ENCODE data around the gene HPN.

The HPN gene

DNA sequence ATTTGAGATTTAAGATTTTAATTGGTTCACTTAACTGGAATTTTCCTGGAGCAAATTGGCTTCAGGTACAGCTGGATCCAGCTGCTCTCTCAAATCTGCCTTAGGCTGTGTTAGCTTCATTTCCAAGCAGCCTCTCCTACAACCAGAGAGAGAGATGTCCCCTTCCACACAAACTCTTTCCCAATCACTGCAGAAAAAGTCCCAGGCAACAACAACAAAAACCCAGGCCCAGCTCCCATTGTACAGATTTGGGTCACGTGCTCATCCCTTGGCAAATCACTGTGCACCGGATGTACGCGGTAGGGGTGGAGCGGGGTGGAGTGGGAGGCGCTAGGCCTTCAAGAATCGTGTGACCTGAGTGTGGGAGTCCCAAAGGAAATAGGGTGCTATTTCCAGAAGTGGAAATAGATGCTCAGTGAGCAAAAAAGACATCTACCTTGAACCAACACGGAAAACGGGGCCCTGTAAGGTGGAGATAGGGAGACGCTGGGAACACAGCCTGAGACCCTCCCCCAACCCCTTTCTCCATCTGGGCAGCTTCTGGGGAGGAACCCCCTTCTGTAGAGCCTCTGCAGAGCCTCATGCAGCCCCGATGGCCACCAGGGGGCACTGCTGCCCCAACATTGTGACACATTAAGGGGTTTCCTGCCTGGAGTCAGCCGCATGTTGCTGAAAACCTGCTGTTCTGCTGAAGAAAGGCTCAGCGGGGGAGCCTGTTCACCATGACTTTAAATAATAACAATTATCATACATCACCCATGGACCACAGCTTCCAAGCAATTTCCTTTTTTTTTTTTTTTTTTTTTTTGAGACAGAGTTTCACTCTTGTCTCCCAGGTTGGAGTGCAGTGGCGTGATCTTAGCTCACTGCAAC, 25.4 kb downstream of the HPN start:
- H3K27me3 Mint-ChIP-seq = no peaks in the 10 kb centered on the region
- ATAC-seq (replicated peaks; ENCODE audit: extremely low read depth, poor library complexity, severe bottlenecking) = peak; percentile 94
- peak; percentile 79 to 89 for DNase-seq (ENCODE audit: low spot score in 2 of 2)
- H3K9me3 Mint-ChIP-seq = no peaks in the 10 kb centered on the region
- peaks cover 2% of the 10 kb centered on the region for H3K36me3 Mint-ChIP-seq (ENCODE audit: insufficient read depth)
- H3K4me1 Mint-ChIP-seq = no peaks in the 10 kb centered on the region
- H3K27ac Mint-ChIP-seq (ENCODE audit: low read depth) = no peak overlapping the region
- no peak overlapping the region for H3K4me3 Mint-ChIP-seq

DNA sequence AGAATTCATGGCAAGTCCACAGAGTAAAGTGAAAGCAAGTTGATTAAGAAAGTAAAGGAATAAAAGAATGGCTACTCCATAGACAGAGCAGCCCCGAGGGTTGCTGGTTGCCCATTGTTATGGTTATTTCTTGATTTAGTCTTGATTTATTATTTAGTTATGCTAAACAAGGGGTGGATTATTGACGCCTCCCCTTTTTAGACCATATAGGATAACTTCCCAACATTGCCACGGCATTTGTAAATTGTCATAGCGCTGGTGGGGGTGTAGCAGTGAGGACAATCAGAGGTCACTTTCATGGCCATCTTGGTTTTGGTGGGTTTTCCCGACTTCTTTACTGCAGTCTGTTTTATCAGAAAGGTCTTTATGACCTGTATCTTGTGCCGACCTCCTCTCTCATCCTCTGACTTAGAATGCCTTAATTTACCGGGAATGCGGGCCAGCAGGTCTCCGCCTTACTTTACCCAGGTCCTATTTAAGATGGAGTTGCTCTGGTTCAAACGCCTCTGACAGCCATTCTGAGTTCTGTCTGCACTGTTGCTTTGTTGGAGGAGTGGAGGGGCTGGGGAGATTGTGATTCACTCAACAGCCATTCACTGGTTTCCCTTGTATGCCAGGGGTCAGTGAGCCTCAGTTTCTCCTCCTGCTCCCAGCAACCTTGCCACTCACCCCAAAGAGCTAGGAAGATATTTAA, 27.6 kb downstream of the HPN start:
- H3K36me3 Mint-ChIP-seq (ENCODE audit: insufficient read depth) = peaks cover 2% of the 10 kb centered on the region
- no peaks in the 10 kb centered on the region for H3K9me3 Mint-ChIP-seq
- DNase-seq (ENCODE audit: low spot score in 2 of 2) (no peak), ATAC-seq (replicated peaks; ENCODE audit: extremely low read depth, poor library complexity, severe bottlenecking) (no peak)
- no peak overlapping the region for H3K27ac Mint-ChIP-seq (ENCODE audit: low read depth)
- H3K4me3 Mint-ChIP-seq = no peak overlapping the region
- no peaks in the 10 kb centered on the region for H3K4me1 Mint-ChIP-seq
- H3K27me3 Mint-ChIP-seq = no peaks in the 10 kb centered on the region

DNA sequence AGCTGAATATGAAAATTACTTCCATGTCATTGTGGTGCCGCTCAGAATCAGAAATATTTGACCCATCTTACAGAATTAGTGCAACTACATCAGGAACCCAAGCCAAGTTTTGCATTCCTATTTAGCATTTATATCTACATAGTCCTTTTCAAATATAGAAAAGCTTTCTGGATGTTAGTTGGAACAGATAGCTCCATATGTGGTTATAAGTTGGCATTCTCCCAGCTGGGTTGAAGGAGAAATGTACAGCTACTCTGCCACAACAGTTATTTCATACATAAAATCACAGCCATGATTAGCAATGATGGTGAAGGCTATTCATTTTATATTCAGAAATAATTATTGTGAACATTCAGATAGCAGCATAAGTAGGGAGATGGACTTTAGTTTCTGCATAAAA, 28.2 kb downstream of the HPN start:
- no peaks in the 10 kb centered on the region for H3K27me3 Mint-ChIP-seq

DNA sequence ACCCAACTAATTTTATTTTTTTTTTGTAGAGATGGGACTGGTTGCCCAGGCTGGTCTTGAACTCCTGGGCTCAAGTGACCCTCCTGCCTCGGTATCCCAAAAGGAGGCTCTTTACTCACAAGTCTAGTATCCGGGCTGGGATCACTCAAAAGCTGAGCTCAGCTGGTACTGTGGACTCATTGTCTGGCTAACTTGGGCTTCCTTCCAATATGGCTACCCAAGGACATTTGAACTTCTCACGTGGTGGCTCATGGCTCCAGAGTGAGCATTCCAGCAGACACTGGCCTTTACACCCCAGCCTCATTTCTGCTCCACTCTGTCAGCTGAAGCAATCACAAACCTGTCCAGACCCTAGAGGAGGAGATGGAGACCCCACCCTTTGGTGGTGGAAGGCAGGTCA, 28.9 kb downstream of the HPN start:
- Mint-ChIP-seq H3K4me3 (no peak overlapping the region), H3K27ac (ENCODE audit: low read depth) (no peak overlapping the region), H3K36me3 (ENCODE audit: insufficient read depth) (peaks cover 2% of the 10 kb centered on the region), H3K4me1 (no peaks in the 10 kb centered on the region), H3K27me3 (no peaks in the 10 kb centered on the region), H3K9me3 (no peaks in the 10 kb centered on the region)
- ATAC-seq (replicated peaks; ENCODE audit: extremely low read depth, poor library complexity, severe bottlenecking) (no peak), DNase-seq (ENCODE audit: low spot score in 2 of 2) (no peak)

More for the DNA sequence above, 28.2 kb downstream of the HPN start:
- no peaks in the 10 kb centered on the region for H3K4me1 Mint-ChIP-seq
- H3K9me3 Mint-ChIP-seq = no peaks in the 10 kb centered on the region
- H3K4me3 Mint-ChIP-seq = no peak overlapping the region
- no peak for ATAC-seq (replicated peaks; ENCODE audit: extremely low read depth, poor library complexity, severe bottlenecking)
- DNase-seq (ENCODE audit: low spot score in 2 of 2) = no peak
- peaks cover 2% of the 10 kb centered on the region for H3K36me3 Mint-ChIP-seq (ENCODE audit: insufficient read depth)
- H3K27ac Mint-ChIP-seq (ENCODE audit: low read depth) = no peak overlapping the region

DNA sequence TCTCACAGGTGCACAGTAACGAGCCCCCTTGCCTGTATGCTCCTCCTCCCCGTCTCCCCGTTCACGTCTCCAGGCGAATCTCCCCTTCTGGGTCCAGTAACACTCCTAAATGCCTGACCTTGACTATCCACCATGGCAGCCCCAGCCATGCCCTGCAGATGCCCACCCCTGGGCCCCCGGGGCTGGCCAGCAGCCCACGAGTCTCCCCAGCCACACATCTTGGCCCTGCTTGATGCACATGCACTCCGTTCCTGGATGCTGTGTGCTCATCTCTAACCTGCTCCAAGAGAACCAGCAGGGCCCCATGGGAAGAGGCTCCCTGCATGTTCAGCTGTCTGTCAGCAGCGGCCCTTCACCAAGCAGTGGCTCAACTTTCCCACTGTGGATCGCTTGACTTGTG, 32.0 kb downstream of the HPN start:
- H3K36me3 Mint-ChIP-seq (ENCODE audit: insufficient read depth) = no peaks in the 10 kb centered on the region
- no peak overlapping the region for H3K27ac Mint-ChIP-seq (ENCODE audit: low read depth)
- no peaks in the 10 kb centered on the region for H3K4me1 Mint-ChIP-seq
- no peaks in the 10 kb centered on the region for H3K9me3 Mint-ChIP-seq
- no peak for DNase-seq (ENCODE audit: low spot score in 2 of 2)
- H3K4me3 Mint-ChIP-seq = no peak overlapping the region
- ATAC-seq (replicated peaks; ENCODE audit: extremely low read depth, poor library complexity, severe bottlenecking) = no peak
- peaks cover 11% of the 10 kb centered on the region for H3K27me3 Mint-ChIP-seq

DNA sequence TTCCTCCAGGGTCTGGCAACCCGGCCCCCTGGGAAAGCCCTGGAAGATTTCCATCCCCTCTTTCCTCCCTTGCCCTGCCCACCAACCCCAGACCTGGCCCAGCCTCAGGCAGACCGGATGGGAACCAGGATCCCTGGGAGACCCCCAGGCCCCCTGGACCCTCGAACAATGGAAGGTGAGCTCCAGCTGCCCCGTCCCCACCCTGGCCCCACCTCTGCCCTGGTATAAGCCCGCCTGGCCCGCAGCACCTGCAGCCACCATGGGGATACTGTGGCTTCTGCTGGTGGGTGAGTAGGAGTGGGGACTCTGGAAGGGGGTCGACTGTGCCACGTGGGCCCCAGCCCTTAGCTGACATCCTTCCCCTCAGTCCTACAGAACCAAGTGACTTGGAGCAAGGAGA, 32.4 kb downstream of the HPN start:
- H3K27ac Mint-ChIP-seq (ENCODE audit: low read depth) = no peak overlapping the region
- H3K4me3 Mint-ChIP-seq = no peak overlapping the region
- no peak for ATAC-seq (replicated peaks; ENCODE audit: extremely low read depth, poor library complexity, severe bottlenecking)
- no peak for DNase-seq (ENCODE audit: low spot score in 2 of 2)
- H3K4me1 Mint-ChIP-seq = no peaks in the 10 kb centered on the region
- H3K9me3 Mint-ChIP-seq = no peaks in the 10 kb centered on the region
- H3K36me3 Mint-ChIP-seq (ENCODE audit: insufficient read depth) = no peaks in the 10 kb centered on the region
- H3K27me3 Mint-ChIP-seq = peaks cover 14% of the 10 kb centered on the region

DNA sequence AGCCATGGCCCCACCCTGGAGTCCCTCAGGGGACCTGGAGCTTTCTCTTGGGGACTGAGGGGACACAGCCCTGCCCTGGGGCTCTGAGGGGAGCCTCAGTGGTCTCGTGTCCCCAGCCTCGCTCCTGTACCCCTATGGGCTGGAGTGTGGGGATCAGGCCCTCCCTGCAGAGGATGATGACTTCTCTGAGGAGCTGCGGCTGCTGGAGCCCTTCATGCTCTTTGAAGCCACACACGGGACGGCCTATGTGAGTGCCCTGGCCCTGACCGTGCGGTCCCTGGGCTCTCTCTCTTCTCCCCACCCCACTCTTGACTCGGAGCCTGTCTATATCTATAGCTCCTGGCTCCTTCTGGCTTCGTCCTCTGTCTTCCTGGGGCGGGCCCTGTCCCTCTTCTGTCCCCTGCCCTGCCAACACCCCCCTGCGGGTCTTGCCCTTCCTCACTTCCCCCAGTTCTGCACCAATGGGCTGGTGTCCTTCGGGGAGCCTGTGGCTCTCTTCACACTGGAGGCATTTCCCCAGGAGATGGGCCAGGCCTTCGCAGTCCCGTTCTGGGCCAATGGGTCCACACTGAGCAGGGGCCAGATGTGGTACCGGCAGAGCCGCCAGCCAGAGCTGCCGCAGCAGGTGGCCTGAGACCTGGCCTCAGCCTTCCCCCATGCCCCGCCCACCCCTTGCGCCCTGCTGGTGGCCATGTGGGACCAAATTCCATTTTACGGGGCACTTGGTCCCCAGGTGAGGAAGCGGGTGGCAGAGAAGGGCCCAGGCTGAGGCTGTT, 33.1 kb downstream of the HPN start:
- H3K4me3 Mint-ChIP-seq = no peak overlapping the region

DNA sequence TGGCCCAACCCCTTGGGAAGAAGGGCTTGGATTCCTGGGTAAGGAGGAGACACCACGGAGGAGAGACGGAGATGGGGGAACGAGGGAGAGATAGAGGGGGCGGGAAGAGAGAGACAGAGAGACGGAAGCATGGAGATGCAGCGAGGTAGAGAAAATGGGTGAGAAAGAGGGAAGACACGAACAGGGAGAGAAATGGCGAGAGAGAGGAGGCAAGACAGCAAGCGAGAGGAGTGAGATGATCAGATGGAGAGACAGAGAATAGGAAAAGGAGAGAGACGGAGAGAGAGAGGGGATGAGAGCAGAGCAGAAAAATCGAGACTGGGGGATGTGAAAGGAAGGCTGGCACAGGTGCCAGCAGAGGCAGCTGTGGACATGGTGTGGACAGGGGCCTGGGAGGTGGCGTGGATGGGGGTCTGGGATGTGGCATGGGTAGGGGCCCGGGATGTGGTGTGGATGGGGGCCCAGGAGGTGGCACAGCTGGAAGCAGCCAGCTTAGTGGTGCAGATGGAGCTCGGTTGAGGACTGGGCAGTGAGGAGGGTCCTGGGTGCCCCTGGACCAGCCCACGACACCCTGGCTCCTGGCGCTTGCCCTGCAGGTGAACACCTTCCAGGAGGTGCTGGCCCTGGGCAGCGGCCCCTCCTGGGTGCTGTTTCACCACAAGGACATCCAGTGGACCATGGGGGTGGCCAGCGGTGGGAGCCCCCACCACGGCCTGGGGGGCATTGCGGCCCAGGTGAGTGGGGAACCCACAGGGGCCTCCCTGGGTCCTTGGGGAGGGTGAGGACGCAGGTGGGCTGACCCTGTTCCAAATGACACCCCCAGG, 33.9 kb downstream of the HPN start:
- H3K9me3 Mint-ChIP-seq = no peaks in the 10 kb centered on the region
- no peaks in the 10 kb centered on the region for H3K36me3 Mint-ChIP-seq (ENCODE audit: insufficient read depth)
- peak overlapping the region; percentile 2 for H3K27ac Mint-ChIP-seq (ENCODE audit: low read depth)
- no peaks in the 10 kb centered on the region for H3K4me1 Mint-ChIP-seq
- DNase-seq (ENCODE audit: low spot score in 2 of 2) = no peak
- H3K27me3 Mint-ChIP-seq = peaks cover 22% of the 10 kb centered on the region
- ATAC-seq (replicated peaks; ENCODE audit: extremely low read depth, poor library complexity, severe bottlenecking) = no peak
- no peak overlapping the region for H3K4me3 Mint-ChIP-seq

More for the DNA sequence above, 33.1 kb downstream of the HPN start:
- Mint-ChIP-seq H3K4me1 (no peaks in the 10 kb centered on the region), H3K27me3 (peaks cover 21% of the 10 kb centered on the region), H3K9me3 (no peaks in the 10 kb centered on the region), H3K27ac (ENCODE audit: low read depth) (peak overlapping the region; percentile 2), H3K36me3 (ENCODE audit: insufficient read depth) (no peaks in the 10 kb centered on the region)
- no peak for DNase-seq (ENCODE audit: low spot score in 2 of 2)
- ATAC-seq (replicated peaks; ENCODE audit: extremely low read depth, poor library complexity, severe bottlenecking) = no peak

DNA sequence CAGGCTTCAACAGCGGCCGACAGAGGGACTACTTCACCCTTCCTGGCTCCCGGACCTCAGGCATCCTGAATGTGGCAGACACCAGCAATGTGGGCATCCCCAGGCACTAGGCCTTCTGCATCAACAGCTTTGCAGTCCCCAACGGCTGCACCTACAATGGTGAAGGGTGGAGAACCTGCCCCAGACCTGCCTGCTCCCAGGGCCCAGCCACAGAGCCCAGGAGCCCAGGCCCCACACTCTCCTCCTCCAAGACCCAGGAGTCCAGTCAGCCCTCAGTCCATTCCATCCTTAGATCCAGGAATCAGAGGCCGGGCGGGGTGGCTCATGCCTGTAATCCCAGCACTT, 34.5 kb downstream of the HPN start:
- H3K27ac Mint-ChIP-seq (ENCODE audit: low read depth) = no peak overlapping the region
- no peak overlapping the region for H3K4me3 Mint-ChIP-seq
- no peak for DNase-seq (ENCODE audit: low spot score in 2 of 2)
- H3K27me3 Mint-ChIP-seq = peaks cover 22% of the 10 kb centered on the region
- no peaks in the 10 kb centered on the region for H3K4me1 Mint-ChIP-seq
- H3K9me3 Mint-ChIP-seq = no peaks in the 10 kb centered on the region
- H3K36me3 Mint-ChIP-seq (ENCODE audit: insufficient read depth) = no peaks in the 10 kb centered on the region
- no peak for ATAC-seq (replicated peaks; ENCODE audit: extremely low read depth, poor library complexity, severe bottlenecking)

DNA sequence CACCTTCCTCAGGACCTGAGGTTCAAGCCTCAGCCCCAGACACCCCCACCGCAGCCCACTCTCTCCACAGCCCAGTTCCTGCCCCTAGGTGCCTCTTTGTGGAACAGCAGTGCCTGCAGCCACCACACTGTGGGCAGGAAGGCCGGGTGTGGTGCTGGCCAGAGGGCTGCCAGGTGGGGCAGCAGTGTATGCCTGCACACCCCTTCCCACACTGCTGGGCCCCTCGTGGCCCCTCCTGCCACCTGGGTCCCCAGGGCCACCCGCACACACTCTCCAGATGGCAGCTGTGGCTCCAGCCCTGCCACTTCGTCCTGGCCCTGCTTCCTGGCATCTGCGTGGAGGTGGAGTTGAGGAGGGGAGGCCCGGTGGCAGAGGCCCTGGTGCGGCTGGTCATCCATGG, 35.1 kb downstream of the HPN start:
- no peaks in the 10 kb centered on the region for H3K4me1 Mint-ChIP-seq
- ATAC-seq (replicated peaks; ENCODE audit: extremely low read depth, poor library complexity, severe bottlenecking) (no peak), DNase-seq (ENCODE audit: low spot score in 2 of 2) (no peak)
- peaks cover 22% of the 10 kb centered on the region for H3K27me3 Mint-ChIP-seq
- no peaks in the 10 kb centered on the region for H3K36me3 Mint-ChIP-seq (ENCODE audit: insufficient read depth)
- no peak overlapping the region for H3K27ac Mint-ChIP-seq (ENCODE audit: low read depth)
- H3K9me3 Mint-ChIP-seq = no peaks in the 10 kb centered on the region
- H3K4me3 Mint-ChIP-seq = no peak overlapping the region

DNA sequence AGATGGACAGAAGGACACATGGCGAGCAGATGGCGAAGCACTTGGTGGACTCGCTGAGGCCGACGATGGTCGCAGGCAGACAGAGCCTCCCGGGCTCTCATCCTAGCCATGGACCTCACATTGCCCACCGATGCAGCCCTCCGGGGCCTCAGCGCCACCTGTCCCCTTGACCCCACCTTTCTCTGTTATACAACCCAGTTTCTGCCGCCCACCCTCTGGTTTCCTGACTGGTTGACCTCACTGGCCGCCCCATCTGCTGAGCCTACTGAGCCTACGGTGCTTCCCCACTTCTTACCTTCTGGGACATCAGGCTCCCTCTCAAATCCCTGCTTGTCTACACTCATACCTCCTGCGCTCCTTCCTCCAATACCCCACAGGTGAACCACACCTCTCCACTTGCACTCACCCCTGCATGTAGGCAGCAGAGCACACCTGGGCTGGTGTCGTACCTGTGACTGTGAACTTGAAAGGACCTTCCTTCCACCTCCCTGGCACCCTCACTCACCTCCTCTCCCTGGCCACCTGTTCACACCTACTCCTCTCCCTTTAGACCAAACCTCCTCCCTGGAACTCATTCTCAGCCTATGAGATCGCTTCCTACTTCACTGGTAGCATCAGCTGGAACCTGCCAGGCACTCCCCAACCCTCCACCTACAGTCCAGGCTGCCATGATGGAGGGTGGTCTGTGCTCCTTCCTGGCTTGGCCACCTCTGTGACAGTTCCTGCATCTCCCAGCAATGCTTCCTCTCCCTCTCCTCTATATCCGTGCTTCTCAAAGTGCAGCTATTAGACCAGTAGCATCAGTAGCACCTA, 36.1 kb downstream of the HPN start:
- no peak for ATAC-seq (replicated peaks; ENCODE audit: extremely low read depth, poor library complexity, severe bottlenecking)
- Mint-ChIP-seq H3K27me3 (peaks cover 22% of the 10 kb centered on the region), H3K9me3 (no peaks in the 10 kb centered on the region), H3K4me1 (no peaks in the 10 kb centered on the region), H3K36me3 (ENCODE audit: insufficient read depth) (no peaks in the 10 kb centered on the region), H3K27ac (ENCODE audit: low read depth) (no peak overlapping the region), H3K4me3 (no peak overlapping the region)
- DNase-seq (ENCODE audit: low spot score in 2 of 2) = no peak
